Pulmonary artery endothelial cell (primary cell): ENCODE measurements around the gene TRPV2. TPM values are rescaled to one million over a fixed set of nuclear protein-coding genes. Genes with fewer than 3 reads are reported as not detected.

Experiments
- DNase-seq: peaks from one replicate; pipeline ENCODE4 v3.0.0-alpha.2; 2011; ENCODE audit warnings: low read depth, low spot score
- total RNA-seq: library from RNA; depleted of rRNA; stranded (reverse); fragments of >200 nt; gene quantifications from 2 replicates; pipeline ENCODE4 v1.2.3, GENCODE V29; 2014

TRPV2 gene
- total RNA-seq, 1 donor from 2014 or later: 24.3 TPM

GRCh38 chr17:16406742-16407674, 8.4 kb upstream of the TRPV2 start:
- no peak for DNase-seq

- no peak for DNase-seq
Measured at GRCh38 chr17:16407911-16408588, 7.3 kb upstream of the TRPV2 start.

GRCh38 chr17:16417399-16417798, 2.0 kb downstream of the TRPV2 start:
- DNase-seq: no peak

- DNase-seq: no peak
Measured at GRCh38 chr17:16417896-16418684, 2.7 kb downstream of the TRPV2 start.

- DNase-seq: no peak
Measured at GRCh38 chr17:16418685-16419068, 3.3 kb downstream of the TRPV2 start.

GRCh38 chr17:16419074-16419928, 3.9 kb downstream of the TRPV2 start:
- DNase-seq: no peak

GRCh38 chr17:16419929-16420271, 4.5 kb downstream of the TRPV2 start:
- DNase-seq: no peak

- no peak for DNase-seq
Measured at GRCh38 chr17:16422416-16422815, 7.0 kb downstream of the TRPV2 start.

GRCh38 chr17:16423226-16423872, 8.0 kb downstream of the TRPV2 start:
- DNase-seq: no peak

- no peak for DNase-seq
Measured at GRCh38 chr17:16425202-16425601, 9.8 kb downstream of the TRPV2 start.

GRCh38 chr17:16425698-16426659, 10.6 kb downstream of the TRPV2 start:
- no peak for DNase-seq

GRCh38 chr17:16427020-16427419, 11.6 kb downstream of the TRPV2 start:
- DNase-seq: no peak

GRCh38 chr17:16428098-16428882, 12.9 kb downstream of the TRPV2 start:
- no peak for DNase-seq

- no peak for DNase-seq
Measured at GRCh38 chr17:16429083-16429482, 13.7 kb downstream of the TRPV2 start.

- no peak for DNase-seq
Measured at GRCh38 chr17:16430650-16431049, 15.3 kb downstream of the TRPV2 start.

- DNase-seq: no peak
Measured at GRCh38 chr17:16432017-16432416, 16.6 kb downstream of the TRPV2 start.

- no peak for DNase-seq
Measured at GRCh38 chr17:16433514-16433913, 18.1 kb downstream of the TRPV2 start.

GRCh38 chr17:16434662-16435061, 19.3 kb downstream of the TRPV2 start:
- no peak for DNase-seq
